ENCODE data around the gene NCKAP1. TPM values are rescaled to one million over a fixed set of nuclear protein-coding genes. Genes with fewer than 3 reads are reported as not detected.
"Not testable (repeated sequence)": the region's sequence is repeated elsewhere in the genome, so short reads cannot be mapped to it uniquely, and the experiment has no call there.

The NCKAP1 gene
- polyA plus RNA-seq, 4 donors, result 102 to 147 (median 125) TPM

- DNase-seq (ENCODE audit: low read depth in 4 of 4, low spot score in 3 of 4), result no peak
Measured at GRCh38 chr2:182887753-182888415, 150.4 kb downstream of the NCKAP1 start.

DNA sequence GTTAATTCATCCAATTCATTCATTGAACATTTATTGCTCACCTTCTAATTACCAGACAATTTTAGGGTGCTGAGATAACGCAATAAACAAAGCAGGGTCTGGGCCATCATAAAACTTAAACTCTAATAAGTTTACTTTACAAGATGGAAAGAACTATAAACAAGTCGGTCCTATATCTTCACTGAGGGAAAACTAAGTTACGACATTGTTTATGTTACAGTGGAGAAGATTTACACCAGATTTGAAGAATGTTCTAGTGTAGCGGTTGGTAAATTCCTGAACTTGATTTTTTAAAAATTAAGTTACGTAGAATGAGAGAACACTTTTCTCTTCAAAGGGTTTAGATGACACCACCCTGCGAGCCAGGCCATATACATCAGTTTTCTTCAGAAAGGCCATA is 151.2 kb downstream of the NCKAP1 start:
- DNase-seq (ENCODE audit: low read depth in 4 of 4, low spot score in 3 of 4), result no peak

- no peak for DNase-seq (ENCODE audit: low read depth in 4 of 4, low spot score in 3 of 4)
Measured at GRCh38 chr2:182885771-182886170, 152.5 kb downstream of the NCKAP1 start.

DNA sequence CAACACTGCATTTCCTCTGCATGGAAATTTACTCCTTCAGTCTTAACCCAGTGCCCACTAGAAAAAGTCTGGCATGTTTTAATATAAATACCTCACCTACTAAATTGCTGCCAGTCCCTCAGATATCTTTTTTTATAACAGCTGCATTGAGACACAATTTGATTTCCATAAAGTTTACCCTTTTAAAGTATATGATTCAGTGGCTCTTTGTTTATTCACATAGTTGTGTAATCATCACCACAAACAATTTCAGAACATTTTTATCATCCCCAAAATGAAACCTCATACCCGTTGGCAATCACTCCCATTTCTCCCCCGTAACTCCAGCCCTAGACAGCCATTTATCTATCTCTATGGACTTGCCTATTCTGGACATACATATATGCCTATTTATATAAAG is 154.8 kb downstream of the NCKAP1 start:
- DNase-seq (ENCODE audit: low read depth in 4 of 4, low spot score in 3 of 4), result no peak

- DNase-seq (ENCODE audit: low read depth in 4 of 4, low spot score in 3 of 4), result not testable (repeated sequence)
Measured at GRCh38 chr2:182880100-182880499, 158.2 kb downstream of the NCKAP1 start.

GRCh38 chr2:182876653-182877052 is 161.6 kb downstream of the NCKAP1 start:
- not testable (repeated sequence) for DNase-seq (ENCODE audit: low read depth in 4 of 4, low spot score in 3 of 4)

DNA sequence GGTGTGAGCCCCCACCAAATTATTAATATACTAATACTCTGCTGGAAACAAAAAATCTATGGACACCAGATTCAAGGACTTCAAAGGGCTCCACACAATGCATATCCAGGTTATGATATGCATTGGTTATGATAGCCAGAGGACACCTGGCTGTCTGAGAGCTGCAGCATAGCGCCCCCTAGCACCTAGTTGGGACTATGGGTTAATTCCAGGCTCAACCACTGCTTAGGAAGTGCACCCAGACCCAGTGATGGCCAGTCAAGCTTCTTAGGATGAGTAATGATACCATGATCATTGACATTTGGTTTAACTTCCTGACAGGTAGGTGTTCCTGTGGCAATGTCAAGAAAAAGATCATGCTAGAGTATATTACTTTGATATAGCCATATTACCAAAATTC is 168.0 kb downstream of the NCKAP1 start:
- no peak for DNase-seq (ENCODE audit: low read depth in 4 of 4, low spot score in 3 of 4)

DNA sequence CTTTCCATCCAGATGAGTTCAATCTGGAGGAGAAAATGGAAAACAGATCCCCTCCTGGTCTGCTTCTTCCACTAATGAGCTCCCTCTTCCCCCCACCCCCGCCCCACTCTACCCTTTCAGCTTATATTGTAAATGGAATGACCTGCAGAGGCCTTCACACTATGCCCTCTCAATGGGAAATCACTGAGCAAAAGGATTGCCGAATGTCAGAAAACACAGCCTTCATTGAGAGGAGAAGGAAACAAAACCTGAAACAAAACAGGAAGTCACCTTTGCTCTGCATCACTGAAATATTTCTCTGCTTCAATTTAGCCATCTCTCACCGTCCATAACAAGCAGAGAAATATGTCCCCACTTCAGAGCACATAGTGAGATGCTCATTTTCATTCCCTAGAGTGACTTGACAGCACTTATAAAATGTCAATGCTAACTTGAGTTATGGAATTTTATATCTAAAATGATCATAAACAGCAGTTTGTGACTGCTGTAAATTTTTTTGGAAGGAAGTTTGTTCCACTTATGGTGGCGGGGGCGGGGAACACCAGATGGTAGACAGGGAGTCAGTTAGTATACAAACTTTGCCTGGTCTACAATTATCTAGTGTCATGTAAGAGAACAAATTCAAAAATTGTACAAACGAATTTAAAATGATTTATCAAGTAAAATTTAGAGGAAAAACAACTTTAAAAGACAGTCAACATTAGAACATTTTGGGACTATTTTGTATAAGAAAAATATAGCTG is 170.0 kb downstream of the NCKAP1 start:
- DNase-seq (ENCODE audit: low read depth in 4 of 4, low spot score in 3 of 4), result no peak

DNA sequence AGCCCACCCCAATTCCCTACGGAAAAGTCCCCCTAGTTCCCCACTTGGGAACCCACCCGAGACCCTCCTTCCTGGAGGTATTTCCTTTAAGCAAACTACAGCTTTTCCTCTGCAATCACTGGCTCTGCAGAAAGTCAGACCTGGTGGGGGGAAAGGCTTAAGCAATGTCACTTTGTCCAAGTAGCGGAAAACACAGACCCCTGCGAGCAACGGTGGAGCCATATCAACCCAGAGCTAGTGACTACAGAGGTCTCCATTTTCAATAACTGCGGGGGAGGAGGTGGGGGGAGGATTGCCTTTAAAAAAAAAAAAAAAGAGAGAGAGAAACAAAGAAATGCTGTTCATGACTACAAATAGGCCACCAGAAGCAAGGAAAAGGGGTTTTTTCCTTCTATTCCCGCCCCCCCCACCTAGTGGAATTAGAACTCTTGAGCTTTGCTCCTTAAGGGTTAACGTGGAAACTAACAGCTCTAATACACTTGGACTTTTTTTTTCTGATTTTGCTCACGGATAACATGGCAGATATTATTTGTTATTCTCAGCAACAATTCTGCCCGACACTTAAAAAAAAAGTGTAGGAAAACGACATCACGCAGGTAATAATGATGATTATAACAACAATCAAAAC is 170.7 kb downstream of the NCKAP1 start:
- DNase-seq (ENCODE audit: low read depth in 4 of 4, low spot score in 3 of 4), result no peak

DNA sequence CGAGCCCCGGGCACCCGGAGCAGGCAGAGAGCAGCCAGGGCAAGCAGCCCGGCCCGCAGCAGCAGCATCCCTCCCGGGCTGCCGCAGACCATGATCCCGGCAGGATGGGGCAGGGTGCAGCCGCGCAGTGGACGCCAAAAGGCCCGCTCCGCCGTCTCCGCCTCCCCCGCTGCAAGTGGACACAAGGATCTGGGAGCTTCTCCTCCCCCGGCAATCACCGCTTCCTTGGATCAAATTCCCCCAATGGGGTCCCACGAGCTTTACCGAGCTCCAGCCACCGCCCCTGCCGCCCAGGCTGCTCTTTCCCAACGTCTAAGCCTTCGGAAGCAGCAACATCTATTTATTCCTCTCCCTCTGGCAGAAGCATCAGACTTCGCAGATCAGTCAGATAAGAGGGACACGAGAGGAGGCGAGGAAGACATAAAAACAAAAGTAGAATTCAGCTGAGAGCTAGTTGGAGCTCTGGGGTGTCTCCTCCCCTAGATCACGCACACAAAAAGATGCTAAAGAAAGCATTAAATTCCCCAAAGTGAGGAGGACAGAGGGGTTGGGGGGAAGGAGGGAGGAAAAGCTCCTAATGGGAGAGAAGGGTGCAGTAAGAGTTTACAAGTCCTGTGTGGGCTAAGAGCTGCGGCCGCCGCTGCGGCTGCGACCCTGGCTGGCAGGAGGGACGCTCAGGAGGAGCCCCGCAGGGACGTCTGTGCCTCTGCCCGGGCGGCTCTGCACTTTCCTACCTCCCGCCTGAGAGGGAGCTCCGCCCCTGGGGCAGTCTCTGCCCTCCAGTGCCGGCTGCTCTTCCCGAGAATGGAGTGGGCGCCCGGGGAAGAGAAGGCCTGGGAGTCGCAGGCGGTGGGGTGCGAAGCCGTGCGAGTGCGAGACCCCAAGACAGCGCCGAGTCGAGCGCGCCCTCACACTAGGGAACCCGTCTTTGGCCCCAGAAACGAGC is 171.5 kb downstream of the NCKAP1 start, which contains the start of gene FRZB:
TSS of gene FRZB (minus strand) at position 177 of the 946 bp plus-strand sequence. CDS start at position 92, 85 bp downstream.
- peak; percentile 65 to 74 (median 68) for DNase-seq (ENCODE audit: low read depth in 4 of 4, low spot score in 3 of 4)

DNA sequence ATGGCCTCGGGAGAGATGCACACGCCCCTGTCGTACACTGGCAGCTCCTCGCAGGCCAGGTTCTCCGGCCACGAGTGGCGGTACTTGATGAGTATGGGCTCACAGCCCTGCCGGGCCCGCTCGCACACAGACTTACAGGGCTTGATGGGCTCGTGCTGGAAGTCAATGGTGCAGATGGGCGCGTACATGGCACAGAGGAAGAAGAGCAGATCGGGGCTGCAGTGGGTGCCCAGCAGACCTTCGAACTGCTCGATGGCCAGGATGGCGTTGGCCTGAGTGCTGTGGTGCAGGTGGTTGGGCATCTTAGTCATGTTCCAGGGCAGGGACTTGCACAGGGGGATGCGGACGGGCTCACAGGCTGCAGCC is 172.2 kb downstream of the NCKAP1 start:
- no peak for DNase-seq (ENCODE audit: low read depth in 4 of 4, low spot score in 3 of 4)

DNA sequence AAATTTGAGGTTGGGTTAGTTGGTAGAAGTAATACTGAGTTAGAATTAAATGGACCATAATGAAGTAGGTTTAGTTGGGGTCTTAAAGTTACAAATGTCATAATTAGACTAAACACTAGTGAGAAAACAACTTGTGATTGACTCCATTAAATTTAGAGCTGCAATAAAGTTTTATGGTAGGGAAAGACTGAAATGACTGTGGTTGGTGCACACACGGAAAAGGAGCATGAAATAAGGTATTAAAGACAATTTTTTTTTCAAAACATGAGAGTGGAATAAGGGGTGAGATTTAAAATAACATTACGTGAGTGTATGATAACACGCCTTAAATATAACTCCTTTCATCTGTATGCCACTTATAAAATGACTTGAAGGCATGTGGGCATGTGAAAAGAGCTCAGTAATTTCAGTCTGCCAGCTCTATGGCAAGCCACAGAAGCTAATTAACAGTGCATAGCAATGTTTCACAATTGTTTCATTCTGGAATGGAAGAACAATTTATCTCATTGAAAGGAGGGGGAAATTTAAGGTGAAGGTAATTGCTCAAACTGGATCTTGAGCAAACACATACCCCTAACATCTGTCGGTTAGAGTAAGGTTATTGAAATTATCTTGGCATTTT is 173.2 kb downstream of the NCKAP1 start:
- DNase-seq (ENCODE audit: low read depth in 4 of 4, low spot score in 3 of 4), result no peak

GRCh38 chr2:182863642-182864041 is 174.6 kb downstream of the NCKAP1 start:
- no peak for DNase-seq (ENCODE audit: low read depth in 4 of 4, low spot score in 3 of 4)

- DNase-seq (ENCODE audit: low read depth in 4 of 4, low spot score in 3 of 4), result no peak
Measured at GRCh38 chr2:182862091-182862490, 176.2 kb downstream of the NCKAP1 start.

DNA sequence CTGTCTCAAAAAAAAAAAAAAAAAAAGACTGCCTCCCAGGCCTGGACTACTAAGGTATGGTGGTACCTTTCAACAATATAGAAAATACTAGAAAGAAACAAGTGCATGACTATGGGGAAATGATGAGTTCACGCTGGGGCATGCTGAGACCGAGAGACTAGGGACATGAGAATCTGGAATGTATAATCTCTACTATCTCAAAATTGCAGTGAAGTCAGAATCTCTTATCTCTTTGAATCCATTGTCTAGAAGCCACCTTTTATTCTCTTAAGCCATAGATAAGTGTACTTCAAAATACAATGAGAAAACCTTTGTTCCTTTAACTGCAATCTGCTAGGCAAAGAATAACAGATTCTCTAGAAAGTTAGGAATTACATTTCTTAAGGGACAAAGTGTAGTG is 177.4 kb downstream of the NCKAP1 start:
- DNase-seq (ENCODE audit: low read depth in 4 of 4, low spot score in 3 of 4), result no peak

Other genes starting within 250 kb of the NCKAP1 start
- 10 to 100 TPM in 3 of 4 donors, 1 to 10 TPM in 1; 9.5 to 20.6 (median 12.6) TPM for gene FRZB, start 171.8 kb downstream of the NCKAP1 start, polyA plus RNA-seq (ENCODE audit: insufficient read length in 4 of 4)
- 1 to 10 TPM; 4.0 to 6.8 (median 5.2) TPM for gene DUSP19, start 40.3 kb upstream of the NCKAP1 start, polyA plus RNA-seq (ENCODE audit: insufficient read length in 4 of 4)
- 10 to 100 TPM; 20.6 to 28.9 (median 26.0) TPM for gene NUP35, start 86.0 kb upstream of the NCKAP1 start, polyA plus RNA-seq (ENCODE audit: insufficient read length in 4 of 4)

Measured in left renal pelvis (tissue), 4 donors.